ENCODE results near the gene ARVCF.
"Not testable (repeated sequence)": the region's sequence is repeated elsewhere in the genome, so short reads cannot be mapped to it uniquely, and the experiment has no call there.

ARVCF gene

GRCh38 chr22:19929586-19930550 is 86.8 kb downstream of the ARVCF start:
- Histone ChIP-seq H3K4me1 (ENCODE audit: control insufficient read depth, insufficient read depth, low read length) (no peaks in the 10 kb centered on the region), H3K27me3 (ENCODE audit: control insufficient read depth, insufficient read depth, low read length) (no peaks in the 10 kb centered on the region), H3K9me3 (ENCODE audit: control insufficient read depth, insufficient read depth, low read length) (no peaks in the 10 kb centered on the region), H3K36me3 (ENCODE audit: control insufficient read depth, insufficient read depth, low read length) (no peaks in the 10 kb centered on the region), H3K4me3 (ENCODE audit: low read depth, low read length) (no peak overlapping the region), H3K9ac (ENCODE audit: low read depth, low read length) (no peak overlapping the region)

- Histone ChIP-seq H3K27me3 (ENCODE audit: control insufficient read depth, insufficient read depth, low read length) (no peaks in the 10 kb centered on the region), H3K4me1 (ENCODE audit: control insufficient read depth, insufficient read depth, low read length) (no peaks in the 10 kb centered on the region), H3K9ac (ENCODE audit: low read depth, low read length) (no peak overlapping the region), H3K36me3 (ENCODE audit: control insufficient read depth, insufficient read depth, low read length) (no peaks in the 10 kb centered on the region), H3K4me3 (ENCODE audit: low read depth, low read length) (no peak overlapping the region), H3K9me3 (ENCODE audit: control insufficient read depth, insufficient read depth, low read length) (no peaks in the 10 kb centered on the region)
These were observed 88.4 kb downstream of the ARVCF start for GRCh38 chr22:19928207-19928606.

DNA sequence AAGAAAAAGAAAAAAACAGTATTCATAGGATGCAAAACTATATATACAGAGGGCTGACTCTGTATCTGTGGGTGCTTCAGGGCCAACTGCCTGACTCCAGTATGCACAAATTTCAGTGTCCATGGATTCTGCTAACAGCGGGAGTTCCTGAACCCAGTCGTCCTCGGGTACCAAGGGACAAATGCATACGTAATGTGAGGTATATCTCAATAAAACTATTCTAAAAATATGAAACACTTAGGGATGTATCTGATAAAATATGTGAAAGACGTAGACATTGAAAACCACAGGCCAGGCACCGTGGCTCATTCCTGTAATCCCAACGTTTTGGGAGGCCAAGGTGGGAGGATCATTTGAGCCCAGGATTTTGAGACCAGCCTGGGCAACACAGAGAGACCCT is 88.9 kb downstream of the ARVCF start:
- no peaks in the 10 kb centered on the region for H3K36me3 ChIP-seq (ENCODE audit: control insufficient read depth, insufficient read depth, low read length)
- H3K9me3 ChIP-seq (ENCODE audit: control insufficient read depth, insufficient read depth, low read length): no peaks in the 10 kb centered on the region
- H3K4me1 ChIP-seq (ENCODE audit: control insufficient read depth, insufficient read depth, low read length): no peaks in the 10 kb centered on the region
- H3K4me3 ChIP-seq (ENCODE audit: low read depth, low read length): no peak overlapping the region
- H3K9ac ChIP-seq (ENCODE audit: low read depth, low read length): no peak overlapping the region
- no peaks in the 10 kb centered on the region for H3K27me3 ChIP-seq (ENCODE audit: control insufficient read depth, insufficient read depth, low read length)

- not testable (repeated sequence) for H3K4me1 ChIP-seq (ENCODE audit: control insufficient read depth, insufficient read depth, low read length); H3K27me3 ChIP-seq (ENCODE audit: control insufficient read depth, insufficient read depth, low read length); H3K9ac ChIP-seq (ENCODE audit: low read depth, low read length); H3K36me3 ChIP-seq (ENCODE audit: control insufficient read depth, insufficient read depth, low read length); H3K9me3 ChIP-seq (ENCODE audit: control insufficient read depth, insufficient read depth, low read length); H3K4me3 ChIP-seq (ENCODE audit: low read depth, low read length)
These were observed 90.6 kb downstream of the ARVCF start for GRCh38 chr22:19926028-19926427.

GRCh38 chr22:19923914-19924513 is 92.6 kb downstream of the ARVCF start:
- Histone ChIP-seq H3K9me3 (ENCODE audit: control insufficient read depth, insufficient read depth, low read length) (no peaks in the 10 kb centered on the region), H3K27me3 (ENCODE audit: control insufficient read depth, insufficient read depth, low read length) (no peaks in the 10 kb centered on the region), H3K36me3 (ENCODE audit: control insufficient read depth, insufficient read depth, low read length) (no peaks in the 10 kb centered on the region), H3K9ac (ENCODE audit: low read depth, low read length) (no peak overlapping the region), H3K4me3 (ENCODE audit: low read depth, low read length) (no peak overlapping the region), H3K4me1 (ENCODE audit: control insufficient read depth, insufficient read depth, low read length) (no peaks in the 10 kb centered on the region)

- Histone ChIP-seq H3K9me3 (ENCODE audit: control insufficient read depth, insufficient read depth, low read length) (no peaks in the 10 kb centered on the region), H3K36me3 (ENCODE audit: control insufficient read depth, insufficient read depth, low read length) (no peaks in the 10 kb centered on the region), H3K4me1 (ENCODE audit: control insufficient read depth, insufficient read depth, low read length) (no peaks in the 10 kb centered on the region), H3K27me3 (ENCODE audit: control insufficient read depth, insufficient read depth, low read length) (no peaks in the 10 kb centered on the region), H3K9ac (ENCODE audit: low read depth, low read length) (no peak overlapping the region), H3K4me3 (ENCODE audit: low read depth, low read length) (no peak overlapping the region)
These were observed 95.0 kb downstream of the ARVCF start for GRCh38 chr22:19921544-19922081.
